ENCODE measurements around the gene AR. TPM values are rescaled to one million over a fixed set of nuclear protein-coding genes. Genes with fewer than 3 reads are reported as not detected.

The AR gene
- total and polyA plus RNA-seq, 2 of the 13 experiments (the other 11 are each of a cell fraction or from before 2014, with no cell fraction given): not detected

GRCh38 chrX:67731061-67731460 is 187.2 kb downstream of the AR start:
- CTCF ChIA-PET (ENCODE audit: low intra/inter-chr PET ratio, low total read pairs): no interaction called here
- intact Hi-C loops (cut with micrococcal nuclease; ENCODE audit: unreplicated experiment) (no loop called here), in situ Hi-C loops (cut with HindIII; ENCODE audit: extremely low pct_ligation_motif_present, low pct_unique_long_range_greater_than_20kb) (no loop called here)
- POLR2A ChIA-PET: no interaction called here
- DNase-seq (ENCODE audit: low spot score) (no peak), FAIRE-seq (no peak), ATAC-seq (no peak)
- Histone ChIP-seq H2AFZ (ENCODE audit: low read length) (no peak overlapping the region), H3K4me2 (ENCODE audit: low read depth, low read length) (no peak overlapping the region), H3K9me3 (ENCODE audit: low read length) (peaks cover 30% of the 10 kb centered on the region), H4K20me1 (ENCODE audit: insufficient read depth, low read length) (no peaks in the 10 kb centered on the region), H3K27ac (ENCODE audit: extremely low read length, insufficient read depth, low read length) (no peak overlapping the region), H3K27me3 (ENCODE audit: control insufficient read depth in 1 of 2, insufficient read depth in 2 of 2, low read length in 2 of 2) (no peaks in the 10 kb centered on the region), H3K79me2 (ENCODE audit: insufficient read depth, low read length) (no peaks in the 10 kb centered on the region), H3K9ac (ENCODE audit: insufficient read depth, low read depth, low read length) (no peak overlapping the region), H3K4me1 (ENCODE audit: insufficient read depth, low read length) (no peaks in the 10 kb centered on the region), H3K36me3 (replicated peaks in 1 of 2; ENCODE audit: control insufficient read depth in 1 of 2, insufficient read depth in 2 of 2, low read length in 2 of 2) (no peaks in the 10 kb centered on the region), H3K4me3 (replicated peaks in 1 of 3; ENCODE audit: insufficient read depth in 1 of 3, low read depth in 2 of 3, low read length in 3 of 3) (no peak overlapping the region)
- no TSS peak for BruUV-seq (replicated peaks)
- TF ChIP-seq UBTF (CRISPR knock-in tag; IDR thresholded peaks at IDR 0.05) (no peak), ZNF576 (CRISPR knock-in tag; IDR thresholded peaks at IDR 0.05) (no peak), NFATC3 (CRISPR knock-in tag; IDR thresholded peaks at IDR 0.05) (no peak), KLF6 (CRISPR knock-in tag; IDR thresholded peaks at IDR 0.05) (no peak), GATA4 (IDR thresholded peaks at IDR 0.05; ENCODE audit: borderline replicate concordance, low read depth) (no peak), ZNF331 (CRISPR knock-in tag; IDR thresholded peaks at IDR 0.05) (no peak), HMG20A (CRISPR knock-in tag; IDR thresholded peaks at IDR 0.05; ENCODE audit: borderline replicate concordance) (no peak), ZNF3 (CRISPR knock-in tag; IDR thresholded peaks at IDR 0.05) (no peak), ZNF318 (CRISPR knock-in tag; IDR thresholded peaks at IDR 0.05) (no peak), HNF1B (CRISPR knock-in tag; IDR thresholded peaks at IDR 0.05) (no peak), ZNF20 (CRISPR knock-in tag; IDR thresholded peaks at IDR 0.05) (no peak), TMF1 (CRISPR knock-in tag; IDR thresholded peaks at IDR 0.05; ENCODE audit: low read depth) (no peak), THAP7 (CRISPR knock-in tag; IDR thresholded peaks at IDR 0.05) (no peak)
